Tibial nerve (tissue), 4 donors: Measurements from ENCODE around the gene HSPA9. TPM values are rescaled to one million over a fixed set of nuclear protein-coding genes. Genes with fewer than 3 reads are reported as not detected.

ENCODE experiments used
- DNase-seq, 2 donors: peaks; one replicate each; pipeline ENCODE4 v3.0.0-alpha.2; 2019; ENCODE audit warnings: low spot score in 2 of 2
- H3K27ac ChIP-seq, 4 donors: fragments of 200-600 bp; sonication (generic) in 3 of 4; one replicate each; pipeline ENCODE4 v1.5.1; 2017 to 2019; ENCODE audit warnings: mild to moderate bottlenecking in 1 of 4
- H3K27me3 ChIP-seq, 2 donors: fragments of 200-600 bp; sonication (generic) in 1 of 2; one replicate each; pipeline versions ENCODE4 v1.5.1 to v1.6.0; 2017 to 2019
- H3K36me3 ChIP-seq, 3 donors: fragments of 200-600 bp; sonication (generic); one replicate each; pipeline ENCODE4 v1.5.1; 2018 to 2019
- H3K4me1 ChIP-seq, 4 donors: fragments of 200-600 bp; sonication (generic) in 3 of 4; one replicate each; pipeline ENCODE4 v1.5.1; 2017 to 2019
- H3K4me3 ChIP-seq, 4 donors: fragments of 200-600 bp; sonication (generic) in 3 of 4; one replicate each; pipeline ENCODE4 v1.5.1; 2017 to 2019; ENCODE audit warnings: mild to moderate bottlenecking in 1 of 4, moderate library complexity in 1 of 4
- H3K9me3 ChIP-seq, 4 donors: fragments of 200-600 bp; sonication (generic) in 3 of 4; one replicate each; pipeline ENCODE4 v1.5.1; 2017 to 2019
- EP300 ChIP-seq, 2 donors: sonication (generic); formaldehyde crosslinking; IDR thresholded peaks; one replicate each; pipeline ENCODE4 v1.6.1; 2017; ENCODE audit warnings: antibody characterized with exemption in 2 of 2, mild to moderate bottlenecking in 1 of 2
- POLR2A ChIP-seq, 2 donors: fragments of 450-650 bp; IDR thresholded peaks; one replicate each; pipeline ENCODE4 v1.6.1; 2017; ENCODE audit warnings: antibody characterized with exemption in 2 of 2, mild to moderate bottlenecking in 2 of 2, moderate library complexity in 2 of 2
- WGBS, 2 donors: methylation state at CpG; one replicate each; pipeline ENCODE4 v1.1.5; 2018; 5-methylcytosine and 5-hydroxymethylcytosine counted together
- total RNA-seq, 4 donors: library from RNA; depleted of rRNA; stranded (reverse); fragments of >200 nt; gene quantifications; one replicate each; pipeline ENCODE4 v1.1.0, GENCODE V29; 2016
- TF ChIP-seq, protein P1 (sequence below), 5 experiments: fragments of 200-600 bp in 3 of 5; fragments of 450-650 bp in 2 of 5; sonication (generic) in 3 of 5; IDR thresholded peaks; one replicate each; pipeline ENCODE4 v1.5.1; 2016 to 2019; ENCODE audit warnings: antibody characterized with exemption in 5 of 5, mild to moderate bottlenecking in 3 of 5, moderate library complexity in 2 of 5

HSPA9 gene
- total RNA-seq, 4 donors from 2014 or later = 154 to 230 (median 201) TPM

DNA sequence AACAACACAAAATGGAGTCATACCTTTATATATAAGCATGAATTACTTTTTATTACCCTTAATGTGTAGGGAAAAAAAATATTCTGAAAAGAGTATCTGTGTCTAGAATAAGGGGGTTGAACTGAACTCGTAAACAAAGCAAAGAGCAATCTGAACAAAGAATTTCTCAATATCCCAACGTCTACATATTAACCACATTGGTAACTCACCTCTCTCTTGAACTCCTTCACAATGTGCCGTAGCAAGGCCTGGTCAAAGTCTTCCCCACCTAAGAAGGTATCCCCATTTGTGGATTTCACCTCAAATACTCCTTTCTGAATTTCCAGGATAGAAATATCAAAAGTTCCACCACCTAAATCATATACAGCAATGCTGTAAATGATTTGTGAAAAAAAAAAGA lies 8.4 kb downstream of the HSPA9 start:
- peaks cover 9 to 95% (median 56%) of the 10 kb centered on the region in 3 donors for H3K36me3 ChIP-seq
- WGBS, 2 donors = 79 to 82% methylated on average over 3 of the region's 3 CpGs
- TF ChIP-seq, protein P1, sequence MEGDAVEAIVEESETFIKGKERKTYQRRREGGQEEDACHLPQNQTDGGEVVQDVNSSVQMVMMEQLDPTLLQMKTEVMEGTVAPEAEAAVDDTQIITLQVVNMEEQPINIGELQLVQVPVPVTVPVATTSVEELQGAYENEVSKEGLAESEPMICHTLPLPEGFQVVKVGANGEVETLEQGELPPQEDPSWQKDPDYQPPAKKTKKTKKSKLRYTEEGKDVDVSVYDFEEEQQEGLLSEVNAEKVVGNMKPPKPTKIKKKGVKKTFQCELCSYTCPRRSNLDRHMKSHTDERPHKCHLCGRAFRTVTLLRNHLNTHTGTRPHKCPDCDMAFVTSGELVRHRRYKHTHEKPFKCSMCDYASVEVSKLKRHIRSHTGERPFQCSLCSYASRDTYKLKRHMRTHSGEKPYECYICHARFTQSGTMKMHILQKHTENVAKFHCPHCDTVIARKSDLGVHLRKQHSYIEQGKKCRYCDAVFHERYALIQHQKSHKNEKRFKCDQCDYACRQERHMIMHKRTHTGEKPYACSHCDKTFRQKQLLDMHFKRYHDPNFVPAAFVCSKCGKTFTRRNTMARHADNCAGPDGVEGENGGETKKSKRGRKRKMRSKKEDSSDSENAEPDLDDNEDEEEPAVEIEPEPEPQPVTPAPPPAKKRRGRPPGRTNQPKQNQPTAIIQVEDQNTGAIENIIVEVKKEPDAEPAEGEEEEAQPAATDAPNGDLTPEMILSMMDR (IDR thresholded peaks at IDR 0.05) = no peak
- no peak for TF ChIP-seq POLR2A (IDR thresholded peaks at IDR 0.05)
- TF ChIP-seq EP300 (IDR thresholded peaks at IDR 0.05) = no peak
- no peak overlapping the region for H3K4me3 ChIP-seq
- H3K4me1 ChIP-seq = peaks cover 0 to 30% (median 0%) of the 10 kb centered on the region in 4 donors
- no peaks in the 10 kb centered on the region for H3K27me3 ChIP-seq
- H3K27ac ChIP-seq = no peak overlapping the region
- no peak for DNase-seq
- H3K9me3 ChIP-seq = no peaks in the 10 kb centered on the region

GRCh38 chr5:138565100-138565821 lies 9.9 kb downstream of the HSPA9 start:
- DNase-seq = no peak
- peaks cover 4 to 95% (median 57%) of the 10 kb centered on the region in 3 donors for H3K36me3 ChIP-seq
- H3K9me3 ChIP-seq = no peaks in the 10 kb centered on the region
- H3K27me3 ChIP-seq = no peaks in the 10 kb centered on the region
- H3K4me1 ChIP-seq = peaks cover 0 to 24% (median 0%) of the 10 kb centered on the region in 4 donors
- no peak overlapping the region for H3K4me3 ChIP-seq
- H3K27ac ChIP-seq = no peak overlapping the region
- WGBS, 2 donors = 91 to 93% methylated on average over 7 of the region's 7 CpGs
- TF ChIP-seq, protein P1 (IDR thresholded peaks at IDR 0.05) = no peak
- no peak for TF ChIP-seq EP300 (IDR thresholded peaks at IDR 0.05)
- TF ChIP-seq POLR2A (IDR thresholded peaks at IDR 0.05) = no peak

DNA sequence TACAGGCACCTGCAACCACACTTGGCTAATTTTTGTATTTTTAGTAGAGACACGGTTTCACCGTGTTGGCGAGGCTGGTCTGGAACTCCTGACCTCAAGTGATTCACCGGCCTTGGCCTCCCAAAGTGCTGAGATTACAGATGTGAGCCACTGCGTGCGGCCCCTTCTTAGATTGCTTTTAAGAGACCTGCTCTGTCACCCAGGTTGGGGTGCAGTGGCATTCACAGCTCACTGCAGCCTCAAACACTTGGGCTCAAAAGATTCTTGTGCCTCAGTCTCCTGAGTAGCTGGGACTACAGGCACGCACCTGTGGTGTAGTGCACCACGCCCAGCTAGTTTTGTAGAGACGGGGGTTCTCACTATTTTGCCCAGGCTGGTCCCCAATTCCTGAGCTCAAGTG lies 11.0 kb downstream of the HSPA9 start:
- no peak for DNase-seq
- H3K27me3 ChIP-seq = no peaks in the 10 kb centered on the region
- no peaks in the 10 kb centered on the region for H3K9me3 ChIP-seq
- peaks cover 0 to 95% (median 57%) of the 10 kb centered on the region in 3 donors for H3K36me3 ChIP-seq
- H3K4me1 ChIP-seq = peaks cover 0 to 16% (median 0%) of the 10 kb centered on the region in 4 donors
- H3K27ac ChIP-seq = no peak overlapping the region
- no peak overlapping the region for H3K4me3 ChIP-seq
- WGBS, 2 donors = 91 to 92% methylated on average over 8 to 9 of the region's 9 CpGs
- TF ChIP-seq EP300 (IDR thresholded peaks at IDR 0.05) (no peak), POLR2A (IDR thresholded peaks at IDR 0.05) (no peak)
- TF ChIP-seq, protein P1 (IDR thresholded peaks at IDR 0.05) = no peak

DNA sequence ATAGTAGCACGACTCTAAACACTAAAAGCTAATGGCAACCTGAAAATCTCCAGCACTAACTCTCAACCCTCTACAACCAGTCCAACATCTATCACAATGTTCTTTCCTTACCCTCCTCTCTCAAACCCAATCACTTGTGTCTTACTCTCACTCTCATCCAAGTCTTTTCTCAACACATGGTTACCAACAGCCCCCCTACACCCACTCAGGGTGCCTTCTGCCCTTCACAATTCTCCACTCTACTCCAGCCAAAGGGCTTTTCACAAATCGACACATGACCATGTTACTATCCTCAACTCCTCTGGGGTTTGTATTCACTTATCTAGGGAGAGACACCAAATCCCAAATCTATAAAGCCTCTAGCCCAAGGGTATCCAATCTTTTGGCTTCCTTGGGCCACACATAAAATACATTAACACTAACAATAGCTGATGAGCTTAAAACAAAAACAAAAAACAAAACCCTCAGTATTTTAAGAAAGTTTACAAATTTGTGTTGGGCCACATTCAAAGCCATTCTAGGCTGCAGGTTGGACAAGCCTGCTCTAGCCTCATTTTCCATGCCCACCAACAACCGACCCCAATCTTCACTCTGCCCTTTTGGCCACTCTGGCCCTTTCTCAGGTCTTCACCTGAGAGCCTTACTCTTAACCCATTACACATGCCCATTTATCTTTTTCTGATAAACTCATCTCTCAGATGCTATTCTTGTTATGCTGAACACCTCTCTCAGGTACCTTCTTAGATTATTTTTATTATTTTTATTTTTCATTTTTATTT lies 11.7 kb downstream of the HSPA9 start:
- WGBS, 2 donors = 76 to 81% methylated on average over 3 of the region's 3 CpGs
- H3K27ac ChIP-seq = no peak overlapping the region
- H3K4me1 ChIP-seq = peaks cover 0 to 11% (median 0%) of the 10 kb centered on the region in 4 donors
- peaks cover 0 to 95% (median 54%) of the 10 kb centered on the region in 3 donors for H3K36me3 ChIP-seq
- TF ChIP-seq POLR2A (IDR thresholded peaks at IDR 0.05) (no peak), EP300 (IDR thresholded peaks at IDR 0.05) (no peak)
- TF ChIP-seq, protein P1 (IDR thresholded peaks at IDR 0.05) = no peak
- no peak for DNase-seq
- no peak overlapping the region for H3K4me3 ChIP-seq
- H3K9me3 ChIP-seq = no peaks in the 10 kb centered on the region
- no peaks in the 10 kb centered on the region for H3K27me3 ChIP-seq

- Histone ChIP-seq H3K36me3 (peaks cover 0 to 95% (median 62%) of the 10 kb centered on the region in 3 donors), H3K27me3 (no peaks in the 10 kb centered on the region), H3K9me3 (no peaks in the 10 kb centered on the region), H3K4me3 (no peak overlapping the region), H3K4me1 (peaks cover 0 to 11% (median 0%) of the 10 kb centered on the region in 4 donors), H3K27ac (no peak overlapping the region)
- no peak for DNase-seq
- WGBS, 2 donors = 92 to 94% methylated on average over 6 of the region's 6 CpGs
- TF ChIP-seq, protein P1 (IDR thresholded peaks at IDR 0.05) = no peak
- TF ChIP-seq POLR2A (IDR thresholded peaks at IDR 0.05) = no peak
- no peak for TF ChIP-seq EP300 (IDR thresholded peaks at IDR 0.05)
Measured at GRCh38 chr5:138560971-138561370, 14.2 kb downstream of the HSPA9 start.
